Right lobe of liver (tissue), 6 donors: ENCODE measurements around the gene OTOP3. TPM values are rescaled to one million over a fixed set of nuclear protein-coding genes. Genes with fewer than 3 reads are reported as not detected.
"Not testable (repeated sequence)": the region's sequence is repeated elsewhere in the genome, so short reads cannot be mapped to it uniquely, and the experiment has no call there.

Source experiments
- ATAC-seq, 4 donors: fragments of 200-7000 bp; cut with Tn5 transposase; one replicate each; pipeline ENCODE4 v1.9.1; 2020; ENCODE audit warnings: mild to moderate bottlenecking in 4 of 4, moderate library complexity in 4 of 4
- DNase-seq, 3 donors: peaks; one replicate each; pipeline ENCODE4 v3.0.0-alpha.2; 2020
- H3K27ac ChIP-seq, 3 donors: fragments of 200-600 bp; one replicate each; pipeline ENCODE4 v1.8.0; 2022
- H3K27me3 ChIP-seq, 2 donors: fragments of 200-600 bp; one replicate each; pipeline ENCODE4 v1.8.0; 2022
- H3K36me3 ChIP-seq, 4 donors: fragments of 200-600 bp; sonication (generic) in 1 of 4; one replicate each; pipeline versions ENCODE4 v1.5.1 to v1.8.0; 2017 to 2022; ENCODE audit warnings: control low read depth in 1 of 4
- H3K4me1 ChIP-seq, 4 donors: fragments of 200-600 bp; sonication (generic) in 1 of 4; one replicate each; pipeline versions ENCODE4 v1.5.1 to v1.8.0; 2017 to 2022; ENCODE audit warnings: control low read depth in 1 of 4
- H3K4me3 ChIP-seq, 3 donors: fragments of 200-600 bp; one replicate each; pipeline ENCODE4 v1.8.0; 2022
- H3K9me3 ChIP-seq, 4 donors: fragments of 200-600 bp; sonication (generic) in 1 of 4; one replicate each; pipeline versions ENCODE4 v1.5.1 to v1.8.0; 2017 to 2022; ENCODE audit warnings: control low read depth in 1 of 4
- CTCF ChIP-seq, 4 donors: fragments of 200-600 bp in 3 of 4; fragments of 450-650 bp in 1 of 4; IDR thresholded peaks; one replicate each; pipeline versions ENCODE4 v1.5.1 to v1.8.0; 2016 to 2022; ENCODE audit warnings: antibody characterized with exemption in 4 of 4, mild to moderate bottlenecking in 2 of 4
- POLR2A ChIP-seq: fragments of 450-650 bp; IDR thresholded peaks from one replicate; pipeline ENCODE4 v1.6.1; 2017; ENCODE audit warnings: antibody characterized with exemption, mild to moderate bottlenecking
- WGBS: methylation state at CpG from one replicate; pipeline ENCODE4 v1.1.6; 2018; ENCODE audit warnings: low coverage, low lambda C conversion rate; ENCODE audit not compliant: insufficient coverage; ENCODE audit errors: missing lambda C conversion rate; 5-methylcytosine and 5-hydroxymethylcytosine counted together
- intact Hi-C, 2 donors: fragments of 100-400 bp; cut with DNase I; formaldehyde crosslinking; loops; one replicate each; pipeline versions ENCODE4 v1.11.2 to v1.14.1; 2022
- total RNA-seq, 6 experiments: library from RNA; depleted of rRNA in 2 of 6; stranded (reverse); fragments of >200 nt in 2 of 6; fragmentation: NEBNext Ultra II Directional in 3 of 6; extraction: Animal tissue kit (Norgen Biotek cat#: 25700) in 3 of 6; gene quantifications; one replicate each; pipeline versions ENCODE4 v1.1.0 to v1.2.4, GENCODE V29; 2016 to 2023
- donor health status: DM: no; HTN: yes; CAD: no.
- donor health status: DM: no; HTN: no; CAD: no.
- donor health status: DM: no; HTN: no; CAD: no.
- donor health status: DM: no; HTN: yes; CAD: no.
- donor health status: DM: no; HTN: yes; CAD: no.

Gene OTOP3
- total RNA-seq, 6 experiments from 2014 or later: not detected

GRCh38 chr17:74963656-74964055 is 28.0 kb downstream of the OTOP3 start:
- H3K27me3 ChIP-seq: no peaks in the 10 kb centered on the region
- no peaks in the 10 kb centered on the region for H3K36me3 ChIP-seq
- ATAC-seq (no peak), DNase-seq (no peak)
- no CpG with 5 or more reads among the region's 12 CpGs for WGBS
- H3K9me3 ChIP-seq: no peaks in the 10 kb centered on the region
- H3K27ac ChIP-seq: no peak overlapping the region
- no peaks in the 10 kb centered on the region for H3K4me1 ChIP-seq
- no peak overlapping the region for H3K4me3 ChIP-seq
- TF ChIP-seq POLR2A (no peak), CTCF (IDR thresholded peaks at IDR 0.05) (no peak)
- intact Hi-C loops: no loop called here

- H3K27ac ChIP-seq: no peak overlapping the region
- H3K4me3 ChIP-seq: no peak overlapping the region
- TF ChIP-seq CTCF (IDR thresholded peaks at IDR 0.05) (no peak), POLR2A (no peak)
- no peaks in the 10 kb centered on the region for H3K9me3 ChIP-seq
- H3K4me1 ChIP-seq: no peaks in the 10 kb centered on the region
- 90% methylated on average over 2 of the region's 12 CpGs for WGBS
- intact Hi-C loops: no loop called here
- DNase-seq: no peak
- ATAC-seq: no peak
- no peaks in the 10 kb centered on the region for H3K27me3 ChIP-seq
- H3K36me3 ChIP-seq: no peaks in the 10 kb centered on the region
Observed at GRCh38 chr17:74964246-74964761, 28.6 kb downstream of the OTOP3 start.

GRCh38 chr17:74964988-74965622 is 29.4 kb downstream of the OTOP3 start:
- WGBS: 68% methylated on average over 9 of the region's 14 CpGs

GRCh38 chr17:74968361-74968780 is 32.7 kb downstream of the OTOP3 start:
- no peak overlapping the region for H3K27ac ChIP-seq
- 33% methylated on average over 1 of the region's 5 CpGs for WGBS
- ATAC-seq (no peak), DNase-seq (no peak)
- intact Hi-C loops: no loop called here
- H3K9me3 ChIP-seq: no peaks in the 10 kb centered on the region
- peaks cover 0 to 13% (median 0%) of the 10 kb centered on the region in 4 donors for H3K4me1 ChIP-seq
- TF ChIP-seq POLR2A (no peak), CTCF (IDR thresholded peaks at IDR 0.05) (no peak)
- no peaks in the 10 kb centered on the region for H3K27me3 ChIP-seq
- H3K36me3 ChIP-seq: no peaks in the 10 kb centered on the region
- H3K4me3 ChIP-seq: no peak overlapping the region

More at GRCh38 chr17:74964988-74965622, 29.4 kb downstream of the OTOP3 start:
- no peak for ATAC-seq
- TF ChIP-seq POLR2A (no peak), CTCF (IDR thresholded peaks at IDR 0.05) (no peak)
- intact Hi-C loops: no loop called here
- Histone ChIP-seq H3K27ac (no peak overlapping the region), H3K27me3 (no peaks in the 10 kb centered on the region), H3K4me1 (no peaks in the 10 kb centered on the region), H3K4me3 (no peak overlapping the region), H3K36me3 (no peaks in the 10 kb centered on the region), H3K9me3 (no peaks in the 10 kb centered on the region)
- DNase-seq: no peak

DNA sequence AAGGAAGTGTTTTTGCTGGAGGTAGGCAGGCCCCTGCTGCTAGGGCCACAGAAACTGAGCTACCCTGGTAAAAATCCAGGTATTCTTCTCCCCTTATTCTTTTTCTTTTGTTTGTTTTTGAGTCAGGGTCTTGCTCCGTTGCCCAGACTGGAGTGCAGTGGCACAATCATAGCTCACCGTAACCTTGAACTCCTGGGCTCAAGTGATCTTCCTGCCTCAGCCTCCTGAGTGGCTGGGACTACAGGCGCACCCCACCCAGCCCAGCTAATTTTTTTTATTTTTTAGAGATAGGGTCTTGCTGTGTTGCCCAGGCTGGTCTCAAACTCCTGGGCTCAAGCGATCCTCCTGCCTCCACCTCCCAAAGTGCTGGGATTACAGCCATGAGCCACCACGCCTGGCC is 33.8 kb downstream of the OTOP3 start:
- H3K27me3 ChIP-seq, ATAC-seq, DNase-seq, H3K36me3 ChIP-seq, H3K4me3 ChIP-seq, H3K9me3 ChIP-seq, intact Hi-C loops, H3K27ac ChIP-seq: not testable (repeated sequence)
- WGBS: 73% methylated on average over 2 of the region's 5 CpGs
- H3K4me1 ChIP-seq: peaks cover 0 to 13% (median 0%) of the 10 kb centered on the region in 4 donors
